K562 (cell line): Measurements from ENCODE around the gene PPP1CC. TPM values are rescaled to one million over a fixed set of nuclear protein-coding genes. Genes with fewer than 3 reads are reported as not detected.
A peak's percentile ranks its signal among the peaks of the same experiment; 100 is the strongest.

ENCODE experiments used
- ATAC-seq: fragments of 200-7000 bp; cut with Tn5 transposase; 3 replicates; pipeline ENCODE4 v1.9.1; 2020; ENCODE audit warnings: moderate library complexity
- BruUV-seq: library from RNA; stranded (reverse); fragments of 400-500 nt; replicated peaks from 2 replicates; lab custom pipeline; 2021; lab: Mats Ljungman, UMichigan
- CTCF ChIA-PET: fragments of 300-600 bp; formaldehyde crosslinking; extraction: SDS; loops from one replicate; lab custom pipeline; 2021; ENCODE audit warnings: low intra/inter-chr PET ratio; lab: Yijun Ruan, JAX
- POLR2A ChIA-PET: fragments of 300-600, 350-650 bp; sonication (Branson Sonifier 250); formaldehyde crosslinking; extraction: SDS; loops from one replicate; lab custom pipeline; 2021; ENCODE audit warnings: antibody characterized with exemption, inconsistent platforms; lab: Yijun Ruan, JAX
- DNase-seq, 4 experiments: peaks; one replicate each; pipeline versions ENCODE4 v3.0.0 to v3.0.0-alpha.2; 2011 to 2018; ENCODE audit warnings: low spot score in 3 of 4, mixed read lengths in 3 of 4; ENCODE audit errors: extremely low read depth in 1 of 4
- FAIRE-seq: peaks from 2 replicates; lab custom pipeline; 2011; peaks lifted over from hg19 to GRCh38; lab: Jason Lieb, UNC
- H2AFZ ChIP-seq: 2 replicates; pipeline ENCODE4 v1.6.0; 2011; ENCODE audit warnings: low read depth, low read length, control low read depth, inconsistent platforms
- H3K27ac ChIP-seq: fragments of 200-600 bp; 3 replicates; pipeline ENCODE4 v1.8.0; 2011; ENCODE audit warnings: low read depth, mild to moderate bottlenecking, control low read depth, inconsistent platforms, low read length, moderate library complexity, mixed read lengths; ENCODE audit errors: extremely low read depth
- H3K27me3 ChIP-seq, 2 experiments: fragments of 300-600 bp in 1 of 2; 2 replicates in 1 of 2; 3 replicates in 1 of 2; pipeline versions ENCODE4 v1.6.0 to v1.8.0; 2011; ENCODE audit warnings: inconsistent platforms in 2 of 2, low read length in 2 of 2, mild to moderate bottlenecking in 1 of 2, mixed read lengths in 1 of 2, moderate library complexity in 1 of 2; ENCODE audit not compliant: control insufficient read depth in 2 of 2, insufficient read depth in 2 of 2
- H3K36me3 ChIP-seq: fragments of 300-600 bp; 3 replicates; pipeline ENCODE4 v1.8.0; 2011; ENCODE audit warnings: mild to moderate bottlenecking, low read length, inconsistent platforms; ENCODE audit not compliant: control insufficient read depth, insufficient read depth
- H3K4me1 ChIP-seq, 2 experiments: fragments of 200-600 bp in 1 of 2; replicated peaks in 1 of 2; 2 replicates in 1 of 2; 3 replicates in 1 of 2; pipeline versions ENCODE4 v1.5.1 to v1.8.0; 2011; ENCODE audit warnings: inconsistent platforms in 2 of 2, low read length in 2 of 2, mild to moderate bottlenecking in 1 of 2, mixed read lengths in 1 of 2, moderate library complexity in 1 of 2; ENCODE audit not compliant: control insufficient read depth in 2 of 2, insufficient read depth in 2 of 2
- H3K4me2 ChIP-seq: 2 replicates; pipeline ENCODE4 v1.6.1; 2011; ENCODE audit warnings: low read length, control low read depth, inconsistent platforms, mixed read lengths; ENCODE audit not compliant: insufficient read depth
- H3K4me3 ChIP-seq: fragments of 200-600 bp; sonication (generic), shearing (Covaris generic); 2 replicates; pipeline ENCODE4 v1.5.1; 2016; ENCODE audit warnings: control low read depth, inconsistent platforms
- H3K79me2 ChIP-seq: fragments of 200-600 bp; 3 replicates; pipeline ENCODE4 v1.8.0; 2011; ENCODE audit warnings: low read length, inconsistent platforms; ENCODE audit not compliant: control insufficient read depth, insufficient read depth
- H3K9ac ChIP-seq, 2 experiments: 2 replicates each; pipeline versions ENCODE4 v1.6.0 to v1.6.1; 2011; ENCODE audit warnings: low read depth in 2 of 2, low read length in 2 of 2, control low read depth in 1 of 2, inconsistent platforms in 1 of 2, mild to moderate bottlenecking in 1 of 2, mixed read lengths in 1 of 2; ENCODE audit not compliant: insufficient read depth in 1 of 2
- H3K9me1 ChIP-seq: one replicate; pipeline ENCODE4 v1.6.0; 2011; ENCODE audit warnings: inconsistent platforms, mild to moderate bottlenecking, low read length, moderate library complexity; ENCODE audit not compliant: control insufficient read depth, insufficient read depth
- H3K9me3 ChIP-seq: replicated peaks from 2 replicates; pipeline ENCODE4 v1.5.1; 2011; ENCODE audit warnings: low read depth, low read length, inconsistent platforms; ENCODE audit not compliant: control insufficient read depth, insufficient read depth
- H4K20me1 ChIP-seq: replicated peaks from 2 replicates; pipeline ENCODE4 v1.6.1; 2011; ENCODE audit warnings: low read length, inconsistent platforms, mixed read lengths; ENCODE audit not compliant: control insufficient read depth, insufficient read depth
- ARID2 ChIP-seq: fragments of 450-650 bp; IDR thresholded peaks from 2 replicates; pipeline ENCODE4 v1.6.1; 2017; ENCODE audit warnings: antibody characterized with exemption, mild to moderate bottlenecking
- HLTF ChIP-seq: fragments of 450-650 bp; IDR thresholded peaks from 2 replicates; pipeline ENCODE4 v1.6.1; 2016
- JUN ChIP-seq, 2 experiments: sonication (generic) in 1 of 2; formaldehyde crosslinking in 1 of 2; IDR thresholded peaks; 2 replicates each; pipeline versions ENCODE4 v1.6.1 to v1.8.0; 2012 to 2022; ENCODE audit warnings: borderline replicate concordance in 2 of 2, mild to moderate bottlenecking in 2 of 2, improper control_type of control experiment in 1 of 2, low read depth in 1 of 2, low read length in 1 of 2, missing genetic modification reagents in 1 of 2
- NFE2L1 ChIP-seq: fragments of 450-650 bp; IDR thresholded peaks from 2 replicates; pipeline ENCODE4 v1.6.1; 2016; ENCODE audit warnings: missing genetic modification characterization, low read depth, mild to moderate bottlenecking, missing compliant biosample characterization, moderate library complexity, borderline replicate concordance
- RBFOX2 ChIP-seq: fragments of 200-400 bp; formaldehyde crosslinking; IDR thresholded peaks from 2 replicates; pipeline ENCODE4 v1.6.1; 2017; ENCODE audit warnings: low read depth, mild to moderate bottlenecking, low read length, moderate library complexity
- SLC30A9 ChIP-seq: fragments of 250-450 bp; sonication (Bioruptor Pico); IDR thresholded peaks from 2 replicates; pipeline ENCODE4 v1.8.0; 2022; ENCODE audit warnings: mild to moderate bottlenecking, moderate library complexity
- STAT6 ChIP-seq: sonication (generic); formaldehyde crosslinking; IDR thresholded peaks from 2 replicates; pipeline ENCODE4 v1.8.1; 2023; ENCODE audit warnings: mild to moderate bottlenecking, missing genetic modification reagents
- TAL1 ChIP-seq: fragments of 450-650 bp; IDR thresholded peaks from 2 replicates; pipeline ENCODE4 v1.6.1; 2016; ENCODE audit warnings: mild to moderate bottlenecking
- ZNF263 ChIP-seq: sonication (generic); formaldehyde crosslinking; IDR thresholded peaks from 2 replicates; pipeline ENCODE4 v1.8.0; 2022; ENCODE audit warnings: mild to moderate bottlenecking, missing genetic modification reagents, borderline replicate concordance
- ZNF384 ChIP-seq: IDR thresholded peaks from 2 replicates; pipeline ENCODE4 v1.6.1; 2012; ENCODE audit warnings: low read depth, low read length, improper control_type of control experiment
- WGBS: fragments of 100-300 bp; shearing (Covaris generic); methylation state at CpG from one replicate; pipeline ENCODE4 v1.1.6; 2016; ENCODE audit warnings: low coverage, mixed read lengths; ENCODE audit not compliant: insufficient coverage; ENCODE audit errors: missing lambda C conversion rate; 5-methylcytosine and 5-hydroxymethylcytosine counted together
- in situ Hi-C: fragments of 300-500 bp; cut with MboI; formaldehyde crosslinking; loops from 4 replicates; pipeline ENCODE4 v1.15.0; 2018; ENCODE audit warnings: inconsistent platforms, mixed read lengths
- intact Hi-C: fragments of 100-400 bp; cut with micrococcal nuclease; formaldehyde crosslinking; loops from 2 replicates; pipeline ENCODE4 v1.14.2; 2022
- polyA plus RNA-seq, 8 experiments: library from polyadenylated mRNA; depleted of rRNA in 4 of 8; stranded (reverse) in 5 of 8; unstranded in 3 of 8; fragments of >200 nt; fragmentation: Nextera tagmentation in 2 of 8; fragmentation: Illumina TruSeq in 1 of 8; extraction: Ambion mirVana in 2 of 8; extraction: Trizol in 1 of 8; gene quantifications; 2 replicates each; pipeline versions ENCODE4 v1.2.1 to v1.2.3, GENCODE V29; 2011 to 2014; ENCODE audit warnings: inconsistent platforms in 1 of 8, missing spikeins in 1 of 8
- total RNA-seq, 7 experiments: library from RNA; depleted of rRNA in 6 of 7; stranded (reverse); fragments of >200 nt in 6 of 7; fragmentation: Illumina TruSeq in 2 of 7; extraction: Trizol in 2 of 7; gene quantifications; 2 replicates each; pipeline versions ENCODE4 v1.2.1 to v1.2.3, GENCODE V29; 2011 to 2021; ENCODE audit warnings: low replicate concordance in 1 of 7
- TF ChIP-seq, protein P1 (sequence below): fragments of 200-800 bp; sonication (Bioruptor generic); IDR thresholded peaks from 2 replicates; pipeline ENCODE4 v1.6.1; 2017; ENCODE audit warnings: missing genetic modification characterization, missing compliant biosample characterization

Gene PPP1CC
- total and polyA plus RNA-seq, 9 of the 15 experiments (the other 6 are each of a cell fraction or from before 2014, with no cell fraction given) = 67.4 to 286 (median 195) TPM

DNA sequence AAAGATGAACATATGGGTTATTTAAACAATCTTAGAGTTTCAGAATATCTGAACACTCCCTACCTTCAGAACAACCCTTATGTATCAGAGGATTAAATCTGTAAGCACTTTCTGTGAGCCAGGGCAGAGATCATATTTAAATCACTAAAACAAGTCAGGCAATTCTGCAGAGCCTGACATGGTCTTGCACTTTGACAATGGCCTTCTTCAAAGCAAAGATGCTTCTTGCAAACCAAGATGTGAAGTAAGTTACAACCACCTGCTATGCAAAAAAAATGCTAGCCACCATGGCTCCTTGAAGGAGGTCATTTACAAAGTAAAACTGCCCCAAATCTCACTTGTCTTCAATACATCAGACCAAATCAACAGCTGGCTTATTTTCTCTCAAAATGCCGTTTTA is 3.2 kb downstream of the PPP1CC start:
- Histone ChIP-seq H3K4me2 (peak overlapping the region; percentile 44; the same call in 1 of the 2 replicates), H3K9me1 (peaks cover 3% of the 10 kb centered on the region), H3K9ac (no peak overlapping the region), H4K20me1 (peaks cover 45% of the 10 kb centered on the region), H3K4me1 (peaks cover 27 to 38% of the 10 kb centered on the region in 2 experiments), H2AFZ (no peak overlapping the region), H3K4me3 (peak overlapping the region; percentile 13; the same call in 1 of the 2 replicates), H3K27ac (no peak overlapping the region), H3K27me3 (no peaks in the 10 kb centered on the region), H3K79me2 (peaks cover 83% of the 10 kb centered on the region), H3K36me3 (peaks cover 58% of the 10 kb centered on the region), H3K9me3 (no peaks in the 10 kb centered on the region)
- POLR2A ChIA-PET = interaction anchor here (0.7 to 1.3 kb wide), 9 partner anchors 8 to 597 kb away, joined by 3 to 4 read pairs (median 3); partner anchors contain the start of gene CCDC63
- no TSS peak for BruUV-seq
- DNase-seq = no peak
- no peak for TF ChIP-seq TAL1
- 0 out of 2 replicates have a peak, but pooled peaks have one; percentile 33 for TF ChIP-seq RBFOX2
- 0% methylated on average over 1 of the region's 1 CpG for WGBS
- intact Hi-C loops (no loop called here), in situ Hi-C loops (no loop called here)
- ATAC-seq = no peak
- FAIRE-seq = no peak
- CTCF ChIA-PET = no interaction called here

GRCh38 chr12:110737532-110737931 is 5.2 kb downstream of the PPP1CC start:
- Histone ChIP-seq H3K27ac (no peak overlapping the region), H3K27me3 (no peaks in the 10 kb centered on the region), H3K4me2 (peak overlapping the region; percentile 17; the same call in 1 of the 2 replicates), H3K36me3 (peaks cover 77% of the 10 kb centered on the region), H3K9me3 (no peaks in the 10 kb centered on the region), H3K79me2 (peaks cover 100% of the 10 kb centered on the region), H3K9ac (peak overlapping the region in 1 of 2 experiments; percentile 54; a peak in 1 of 4 replicates), H2AFZ (no peak overlapping the region), H3K4me3 (no peak overlapping the region), H3K9me1 (peaks cover 3% of the 10 kb centered on the region), H3K4me1 (peaks cover 15 to 36% of the 10 kb centered on the region in 2 experiments), H4K20me1 (peaks cover 51% of the 10 kb centered on the region)
- intact Hi-C loops = no loop called here
- FAIRE-seq (no peak), ATAC-seq (peak; percentile 15; the same call in 2 of the 3 replicates), DNase-seq (peak in 1 of 4 experiments; percentile 28)
- 25% methylated on average over 3 of the region's 3 CpGs for WGBS
- in situ Hi-C loops = no loop called here
- POLR2A ChIA-PET = interaction anchor here (0.8 to 0.9 kb wide), 2 partner anchors 24 to 154 kb away, joined by 3 read pairs; no protein-coding TSS in a partner anchor
- CTCF ChIA-PET = no interaction called here
- no TSS peak for BruUV-seq
- TF ChIP-seq, protein P1, sequence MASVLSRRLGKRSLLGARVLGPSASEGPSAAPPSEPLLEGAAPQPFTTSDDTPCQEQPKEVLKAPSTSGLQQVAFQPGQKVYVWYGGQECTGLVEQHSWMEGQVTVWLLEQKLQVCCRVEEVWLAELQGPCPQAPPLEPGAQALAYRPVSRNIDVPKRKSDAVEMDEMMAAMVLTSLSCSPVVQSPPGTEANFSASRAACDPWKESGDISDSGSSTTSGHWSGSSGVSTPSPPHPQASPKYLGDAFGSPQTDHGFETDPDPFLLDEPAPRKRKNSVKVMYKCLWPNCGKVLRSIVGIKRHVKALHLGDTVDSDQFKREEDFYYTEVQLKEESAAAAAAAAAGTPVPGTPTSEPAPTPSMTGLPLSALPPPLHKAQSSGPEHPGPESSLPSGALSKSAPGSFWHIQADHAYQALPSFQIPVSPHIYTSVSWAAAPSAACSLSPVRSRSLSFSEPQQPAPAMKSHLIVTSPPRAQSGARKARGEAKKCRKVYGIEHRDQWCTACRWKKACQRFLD (CRISPR knock-in tag) = 0 out of 2 replicates have a peak, but pooled peaks have one; percentile 5
- TF ChIP-seq SLC30A9 (CRISPR knock-in tag) (no peak), ZNF384 (peak; percentile 62), ARID2 (no peak), STAT6 (CRISPR knock-in tag) (no peak), JUN (IDR thresholded peaks at IDR 0.05; ENCODE audit: borderline replicate concordance, low read depth, low read length) (no peak), JUN (CRISPR knock-in tag; IDR thresholded peaks at IDR 0.05; ENCODE audit: borderline replicate concordance) (no peak), ZNF263 (CRISPR knock-in tag) (peak; percentile 87), NFE2L1 (tag) (no peak), HLTF (no peak)
